HG03175 (cell line): ENCODE measurements around the gene ITGA2B.
"Not testable (repeated sequence)": the region's sequence is repeated elsewhere in the genome, so short reads cannot be mapped to it uniquely, and the experiment has no call there.

Experiments used
- ATAC-seq: cut with Tn5 transposase; IDR thresholded peaks from one replicate; pipeline ENCODE4 v1.9.1; 2021; ENCODE audit warnings: mild to moderate bottlenecking, moderate library complexity; ENCODE audit not compliant: unreplicated experiment

The ITGA2B gene

GRCh38 chr17:44369414-44370023, 19.9 kb downstream of the ITGA2B start:
- not testable (repeated sequence) for ATAC-seq

- not testable (repeated sequence) for ATAC-seq
Observed at GRCh38 chr17:44368391-44369243, 20.8 kb downstream of the ITGA2B start.

- ATAC-seq: no peak
Observed at GRCh38 chr17:44367231-44367979, 22.0 kb downstream of the ITGA2B start.

GRCh38 chr17:44365051-44365450, 24.4 kb downstream of the ITGA2B start:
- not testable (repeated sequence) for ATAC-seq

GRCh38 chr17:44363613-44364159, 25.8 kb downstream of the ITGA2B start, which contains the start of gene FAM171A2:
Gene FAM171A2, minus strand, starts transcription at chr17:44363853. Its CDS starts 139 bp downstream, at chr17:44363714.
- ATAC-seq: no peak

GRCh38 chr17:44362949-44363612, 26.4 kb downstream of the ITGA2B start:
- no peak for ATAC-seq

- no peak for ATAC-seq
Observed at GRCh38 chr17:44362459-44362948, 26.9 kb downstream of the ITGA2B start.

GRCh38 chr17:44361292-44362260, 27.9 kb downstream of the ITGA2B start:
- ATAC-seq: no peak

- no peak for ATAC-seq
Observed at GRCh38 chr17:44360826-44361225, 28.6 kb downstream of the ITGA2B start.

- ATAC-seq: no peak
Observed at GRCh38 chr17:44360144-44360533, 29.3 kb downstream of the ITGA2B start.

GRCh38 chr17:44359458-44360143, 29.8 kb downstream of the ITGA2B start:
- ATAC-seq: no peak

- ATAC-seq: no peak
Observed at GRCh38 chr17:44359006-44359405, 30.4 kb downstream of the ITGA2B start.

GRCh38 chr17:44358066-44358465, 31.4 kb downstream of the ITGA2B start:
- no peak for ATAC-seq

GRCh38 chr17:44356241-44356640, 33.2 kb downstream of the ITGA2B start:
- ATAC-seq: no peak

GRCh38 chr17:44355642-44356099, 33.8 kb downstream of the ITGA2B start:
- ATAC-seq: no peak

GRCh38 chr17:44354582-44355561, 34.6 kb downstream of the ITGA2B start:
- no peak for ATAC-seq

GRCh38 chr17:44353672-44354331, 35.6 kb downstream of the ITGA2B start:
- ATAC-seq: no peak
